Measurements from ENCODE around the gene DNAJC27.

DNA sequence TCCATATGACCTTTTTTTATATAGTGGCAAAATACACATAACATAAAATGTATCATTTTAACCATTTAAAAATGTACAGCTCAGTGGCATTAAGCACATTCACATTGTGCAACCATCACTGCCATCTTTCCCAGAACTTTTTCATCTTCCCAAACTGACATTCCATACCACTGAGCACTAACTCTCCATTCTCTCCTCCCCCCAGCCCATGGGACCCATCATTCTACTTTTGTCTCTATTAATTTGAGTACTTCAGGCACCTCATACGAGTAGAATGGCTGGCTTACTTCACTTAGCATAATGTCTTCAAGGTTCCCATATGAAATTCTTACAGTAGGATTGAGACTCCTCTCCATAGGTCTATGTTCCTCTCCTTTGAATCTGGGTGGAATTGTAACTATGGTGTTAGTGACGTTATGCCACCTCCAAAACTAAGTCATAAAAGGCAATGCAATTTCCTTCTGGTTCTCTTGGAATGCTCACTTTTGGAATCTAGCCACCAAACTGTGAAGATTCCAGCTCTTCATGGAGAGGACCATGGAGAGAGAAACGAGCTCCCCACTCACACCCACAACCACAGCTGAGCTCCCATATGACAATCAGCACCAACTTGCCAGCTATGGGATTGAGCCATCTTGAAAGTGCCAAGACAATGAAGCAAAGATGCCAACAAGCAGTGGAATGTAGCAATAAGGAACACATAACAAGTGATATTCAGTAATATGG lies 9.8 kb upstream of the DNAJC27 start:
- TF ChIP-seq, protein P1, sequence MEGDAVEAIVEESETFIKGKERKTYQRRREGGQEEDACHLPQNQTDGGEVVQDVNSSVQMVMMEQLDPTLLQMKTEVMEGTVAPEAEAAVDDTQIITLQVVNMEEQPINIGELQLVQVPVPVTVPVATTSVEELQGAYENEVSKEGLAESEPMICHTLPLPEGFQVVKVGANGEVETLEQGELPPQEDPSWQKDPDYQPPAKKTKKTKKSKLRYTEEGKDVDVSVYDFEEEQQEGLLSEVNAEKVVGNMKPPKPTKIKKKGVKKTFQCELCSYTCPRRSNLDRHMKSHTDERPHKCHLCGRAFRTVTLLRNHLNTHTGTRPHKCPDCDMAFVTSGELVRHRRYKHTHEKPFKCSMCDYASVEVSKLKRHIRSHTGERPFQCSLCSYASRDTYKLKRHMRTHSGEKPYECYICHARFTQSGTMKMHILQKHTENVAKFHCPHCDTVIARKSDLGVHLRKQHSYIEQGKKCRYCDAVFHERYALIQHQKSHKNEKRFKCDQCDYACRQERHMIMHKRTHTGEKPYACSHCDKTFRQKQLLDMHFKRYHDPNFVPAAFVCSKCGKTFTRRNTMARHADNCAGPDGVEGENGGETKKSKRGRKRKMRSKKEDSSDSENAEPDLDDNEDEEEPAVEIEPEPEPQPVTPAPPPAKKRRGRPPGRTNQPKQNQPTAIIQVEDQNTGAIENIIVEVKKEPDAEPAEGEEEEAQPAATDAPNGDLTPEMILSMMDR (IDR thresholded peaks at IDR 0.05), result no peak
- TF ChIP-seq POLR2A (IDR thresholded peaks at IDR 0.05), result no peak
- TF ChIP-seq EP300 (IDR thresholded peaks at IDR 0.05), result no peak

Measured in gastroesophageal sphincter (tissue), 3 donors.